Loucy (cell line): ENCODE data around the gene LY6G5C.

Experiments used
- H2AFZ ChIP-seq: fragments of 200-600 bp; sonication (generic); 2 replicates; pipeline ENCODE4 v1.6.0; 2016; ENCODE audit warnings: antibody characterized with exemption, mild to moderate bottlenecking, low read length, moderate library complexity
- H3F3A ChIP-seq: fragments of 200-600 bp; 2 replicates; pipeline ENCODE4 v1.6.0; 2016; ENCODE audit warnings: antibody characterized with exemption, low read depth, mild to moderate bottlenecking
- H3K27me3 ChIP-seq: fragments of 200-600 bp; sonication (generic); 2 replicates; pipeline ENCODE4 v1.6.1; 2014; ENCODE audit warnings: low read length, mild to moderate bottlenecking; ENCODE audit not compliant: insufficient read depth, poor library complexity, severe bottlenecking
- H3K36me3 ChIP-seq: fragments of 200-600 bp; sonication (generic); 2 replicates; pipeline ENCODE4 v1.6.1; 2016; ENCODE audit warnings: low read length; ENCODE audit not compliant: insufficient read depth
- H3K4me1 ChIP-seq: fragments of 200-600 bp; sonication (generic); 2 replicates; pipeline ENCODE4 v1.5.1; 2014; ENCODE audit warnings: low read length, mild to moderate bottlenecking; ENCODE audit not compliant: insufficient read depth, poor library complexity, severe bottlenecking
- H3K4me2 ChIP-seq: fragments of 200-600 bp; sonication (generic); 2 replicates; pipeline ENCODE4 v1.6.0; 2014; ENCODE audit warnings: antibody characterized with exemption, low read length, low read depth, mild to moderate bottlenecking; ENCODE audit not compliant: poor library complexity, severe bottlenecking
- H3K4me3 ChIP-seq: fragments of 200-600 bp; sonication (generic); 2 replicates; pipeline ENCODE4 v1.5.1; 2014; ENCODE audit warnings: low read length, mild to moderate bottlenecking, mixed read lengths; ENCODE audit not compliant: poor library complexity, severe bottlenecking
- H3K79me2 ChIP-seq: fragments of 200-600 bp; sonication (generic); 2 replicates; pipeline ENCODE4 v1.6.1; 2014; ENCODE audit warnings: low read length; ENCODE audit not compliant: insufficient read depth
- H3K9ac ChIP-seq: fragments of 200-600 bp; sonication (generic); 2 replicates; pipeline ENCODE4 v1.6.0; 2014; ENCODE audit warnings: mild to moderate bottlenecking, low read depth, low read length, moderate library complexity; ENCODE audit not compliant: poor library complexity, severe bottlenecking
- H3K9me2 ChIP-seq: fragments of 200-600 bp; sonication (generic); replicated peaks from 2 replicates; pipeline ENCODE4 v1.6.1; 2016; ENCODE audit warnings: low read depth, low read length, mixed read lengths
- H3K9me3 ChIP-seq: fragments of 200-600 bp; sonication (generic); 2 replicates; pipeline ENCODE4 v1.6.1; 2014; ENCODE audit warnings: mild to moderate bottlenecking, antibody characterized with exemption, low read length, low read depth; ENCODE audit not compliant: insufficient read depth
- H4K20me1 ChIP-seq: fragments of 200-600 bp; sonication (generic); 2 replicates; pipeline ENCODE4 v1.6.0; 2014; ENCODE audit warnings: antibody characterized with exemption, low read length, mild to moderate bottlenecking; ENCODE audit not compliant: insufficient read depth, poor library complexity, severe bottlenecking
- EZH2phosphoT487 ChIP-seq: fragments of 200-600 bp; IDR thresholded peaks from 2 replicates; pipeline ENCODE4 v1.6.1; 2018; ENCODE audit warnings: antibody characterized with exemption, mild to moderate bottlenecking, moderate library complexity, borderline replicate concordance
- TF ChIP-seq, protein P1 (sequence below): fragments of 200-600 bp; sonication (generic); conservative IDR thresholded peaks from 2 replicates; pipeline ENCODE4 v1.5.1; 2014; ENCODE audit warnings: mild to moderate bottlenecking, antibody characterized with exemption, low read length

The LY6G5C gene

DNA sequence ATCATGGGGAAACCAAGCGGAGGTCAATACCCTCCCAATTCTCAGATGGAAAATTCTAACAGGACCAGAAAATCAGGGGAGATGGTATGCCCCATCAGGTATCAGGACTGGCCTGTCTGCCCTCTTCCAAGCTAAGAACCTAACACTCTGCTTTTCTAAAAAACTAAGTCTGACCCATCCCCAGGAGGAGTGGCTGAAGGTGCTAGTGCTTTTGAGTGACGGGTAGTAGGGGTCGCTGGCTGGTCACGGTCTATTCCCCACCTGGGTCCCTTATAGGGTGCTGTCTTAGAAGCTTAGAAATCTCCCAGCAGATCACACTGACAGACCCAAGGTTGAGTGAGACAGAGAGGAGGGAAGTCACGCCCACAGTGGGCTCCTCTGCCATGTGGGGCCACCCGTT lies 12.7 kb upstream of the LY6G5C start:
- Histone ChIP-seq H3K36me3 (peaks cover 71% of the 10 kb centered on the region; the same call in 1 of the 2 replicates), H3K4me1 (peaks cover 7% of the 10 kb centered on the region), H3K9ac (no peak overlapping the region), H3F3A (no peaks in the 10 kb centered on the region), H3K4me3 (no peak overlapping the region), H3K9me3 (no peaks in the 10 kb centered on the region), H3K79me2 (0 out of 2 replicates have a peak, but pooled peaks cover 8% of the 10 kb centered on the region), H3K4me2 (no peak overlapping the region), H4K20me1 (no peaks in the 10 kb centered on the region), H3K9me2 (no peaks in the 10 kb centered on the region), H2AFZ (no peak overlapping the region), H3K27me3 (no peaks in the 10 kb centered on the region)
- TF ChIP-seq EZH2phosphoT487, result no peak
- TF ChIP-seq, protein P1, sequence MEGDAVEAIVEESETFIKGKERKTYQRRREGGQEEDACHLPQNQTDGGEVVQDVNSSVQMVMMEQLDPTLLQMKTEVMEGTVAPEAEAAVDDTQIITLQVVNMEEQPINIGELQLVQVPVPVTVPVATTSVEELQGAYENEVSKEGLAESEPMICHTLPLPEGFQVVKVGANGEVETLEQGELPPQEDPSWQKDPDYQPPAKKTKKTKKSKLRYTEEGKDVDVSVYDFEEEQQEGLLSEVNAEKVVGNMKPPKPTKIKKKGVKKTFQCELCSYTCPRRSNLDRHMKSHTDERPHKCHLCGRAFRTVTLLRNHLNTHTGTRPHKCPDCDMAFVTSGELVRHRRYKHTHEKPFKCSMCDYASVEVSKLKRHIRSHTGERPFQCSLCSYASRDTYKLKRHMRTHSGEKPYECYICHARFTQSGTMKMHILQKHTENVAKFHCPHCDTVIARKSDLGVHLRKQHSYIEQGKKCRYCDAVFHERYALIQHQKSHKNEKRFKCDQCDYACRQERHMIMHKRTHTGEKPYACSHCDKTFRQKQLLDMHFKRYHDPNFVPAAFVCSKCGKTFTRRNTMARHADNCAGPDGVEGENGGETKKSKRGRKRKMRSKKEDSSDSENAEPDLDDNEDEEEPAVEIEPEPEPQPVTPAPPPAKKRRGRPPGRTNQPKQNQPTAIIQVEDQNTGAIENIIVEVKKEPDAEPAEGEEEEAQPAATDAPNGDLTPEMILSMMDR, result no peak

DNA sequence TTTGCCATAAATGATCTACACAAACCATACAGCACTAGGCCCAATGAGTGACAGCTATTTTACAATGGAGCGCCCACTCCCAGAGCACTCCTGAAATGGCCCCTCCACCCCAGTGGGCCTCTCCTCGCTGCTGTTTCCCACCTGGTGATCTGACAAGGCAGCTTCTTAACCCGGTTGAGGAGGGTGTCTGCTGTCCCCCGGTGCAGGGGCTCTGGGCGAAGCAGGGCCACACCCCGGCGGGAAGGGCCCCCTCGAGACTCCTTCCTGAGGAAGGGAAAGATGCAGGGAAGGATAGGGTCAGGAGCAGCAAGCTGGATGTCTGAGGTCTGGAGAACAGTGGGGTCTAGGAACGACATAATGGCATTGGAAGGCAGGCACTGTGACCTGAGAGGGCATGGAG lies 12.0 kb upstream of the LY6G5C start:
- peaks cover 78% of the 10 kb centered on the region; the same call in 1 of the 2 replicates for H3K36me3 ChIP-seq
- H3F3A ChIP-seq, result no peaks in the 10 kb centered on the region
- no peak for TF ChIP-seq EZH2phosphoT487
- TF ChIP-seq, protein P1, result no peak
- H3K79me2 ChIP-seq, result 0 out of 2 replicates have a peak, but pooled peaks cover 5% of the 10 kb centered on the region
- no peaks in the 10 kb centered on the region for H4K20me1 ChIP-seq
- no peak overlapping the region for H3K4me3 ChIP-seq
- H3K27me3 ChIP-seq, result no peaks in the 10 kb centered on the region
- H3K9ac ChIP-seq, result no peak overlapping the region
- no peaks in the 10 kb centered on the region for H3K9me3 ChIP-seq
- peaks cover 3% of the 10 kb centered on the region for H3K4me1 ChIP-seq
- H3K4me2 ChIP-seq, result no peak overlapping the region
- H3K9me2 ChIP-seq, result no peaks in the 10 kb centered on the region
- H2AFZ ChIP-seq, result no peak overlapping the region

DNA sequence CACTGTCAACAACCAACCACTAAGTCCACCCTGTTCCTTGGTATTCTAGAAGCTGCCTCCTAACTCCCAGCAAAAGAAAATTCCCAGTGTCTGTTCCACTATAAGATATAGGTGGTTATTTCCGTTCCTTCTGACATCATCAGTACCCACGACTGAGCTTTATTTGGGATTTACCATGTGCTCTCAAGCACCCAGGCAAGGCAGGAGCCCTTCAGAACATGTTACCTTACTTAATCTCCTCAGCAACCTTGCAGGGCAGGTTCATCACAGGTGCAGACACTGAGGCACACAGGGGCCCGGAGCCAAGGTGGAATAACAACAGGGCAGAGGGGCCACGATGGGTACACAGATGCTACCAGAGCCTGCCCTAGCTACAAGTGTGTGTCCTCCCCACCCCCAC lies 11.5 kb upstream of the LY6G5C start:
- no peaks in the 10 kb centered on the region for H3K9me2 ChIP-seq
- H3K4me2 ChIP-seq, result no peak overlapping the region
- H3K27me3 ChIP-seq, result no peaks in the 10 kb centered on the region
- no peak overlapping the region for H3K4me3 ChIP-seq
- peaks cover 83% of the 10 kb centered on the region; the same call in 1 of the 2 replicates for H3K36me3 ChIP-seq
- H3K9me3 ChIP-seq, result no peaks in the 10 kb centered on the region
- H3K4me1 ChIP-seq, result no peaks in the 10 kb centered on the region
- no peak for TF ChIP-seq EZH2phosphoT487
- TF ChIP-seq, protein P1, result no peak
- no peaks in the 10 kb centered on the region for H3K79me2 ChIP-seq
- no peak overlapping the region for H2AFZ ChIP-seq
- no peaks in the 10 kb centered on the region for H3F3A ChIP-seq
- H4K20me1 ChIP-seq, result no peaks in the 10 kb centered on the region
- H3K9ac ChIP-seq, result no peak overlapping the region
